Measurements from ENCODE around the gene HCFC1.
"Not testable (repeated sequence)": the region's sequence is repeated elsewhere in the genome, so short reads cannot be mapped to it uniquely, and the experiment has no call there.

Gene HCFC1

DNA sequence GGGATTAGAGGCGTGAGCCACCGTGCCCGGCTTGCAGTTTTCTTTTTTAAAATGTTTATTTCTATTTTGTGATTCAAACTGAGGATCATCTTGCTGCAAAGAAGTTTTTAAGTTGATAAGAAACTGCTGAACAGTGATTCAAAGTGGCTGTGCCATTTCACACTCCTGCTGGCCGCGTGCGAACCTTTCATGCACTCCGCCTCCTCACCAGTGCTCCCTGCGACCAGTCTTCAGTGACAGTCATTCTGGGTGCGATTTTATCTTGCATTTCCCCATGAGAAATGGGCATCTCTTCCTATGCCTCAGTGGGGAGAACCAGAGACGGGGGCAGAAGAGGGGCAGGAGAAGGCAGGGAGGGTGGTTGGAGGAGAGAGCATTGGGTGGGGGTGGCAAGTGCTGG, 22.4 kb upstream of the HCFC1 start:
- DNase-seq (ENCODE audit: insufficient read length, low spot score): no peak
- no peak for FAIRE-seq
- no peak for TF ChIP-seq POLR2A (IDR thresholded peaks at IDR 0.05; ENCODE audit: low read depth, low read length)

DNA sequence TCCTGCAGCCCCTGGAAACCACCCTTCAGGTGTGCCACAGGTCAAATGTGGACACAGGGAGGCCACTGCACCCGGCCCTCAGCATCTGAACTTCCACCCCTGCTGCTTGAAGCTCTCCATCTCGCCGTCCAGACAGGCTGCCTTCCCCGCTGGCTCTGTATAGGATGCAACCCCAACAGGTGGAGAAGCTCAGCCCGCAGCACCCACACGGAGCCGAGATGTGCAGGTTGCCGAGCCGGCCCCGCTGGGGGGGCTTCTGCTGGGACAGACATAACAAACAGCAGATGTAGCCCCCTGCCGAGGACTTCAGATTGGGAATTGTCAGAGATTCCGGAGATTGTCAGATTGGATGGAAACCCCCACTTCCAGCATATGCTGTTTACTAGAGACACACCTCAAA, 21.5 kb upstream of the HCFC1 start:
- no peak for TF ChIP-seq POLR2A (IDR thresholded peaks at IDR 0.05; ENCODE audit: low read depth, low read length)
- FAIRE-seq (no peak), DNase-seq (ENCODE audit: insufficient read length, low spot score) (no peak)

DNA sequence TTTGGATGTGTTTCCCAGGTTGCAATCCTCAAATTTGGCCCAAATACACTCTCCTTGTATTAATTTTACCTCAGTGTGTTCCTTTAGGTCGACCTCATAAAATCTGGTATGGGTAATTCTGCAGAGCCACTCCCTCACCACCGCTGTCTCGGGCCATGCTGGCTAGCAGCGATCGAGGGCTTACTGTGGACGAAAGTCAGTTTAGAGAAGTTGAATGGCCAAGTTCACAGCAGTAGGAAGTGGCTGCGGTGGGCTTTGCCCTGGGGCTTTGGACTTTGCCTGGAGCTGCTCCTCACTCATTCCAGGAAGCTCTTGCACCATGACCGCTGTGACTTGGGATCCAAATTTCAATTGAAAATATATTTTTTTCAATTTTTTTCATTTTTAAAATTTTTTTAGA, 20.6 kb upstream of the HCFC1 start:
- DNase-seq (ENCODE audit: insufficient read length, low spot score) (no peak), FAIRE-seq (no peak)
- no peak for TF ChIP-seq POLR2A (IDR thresholded peaks at IDR 0.05; ENCODE audit: low read depth, low read length)

GRCh38 chrX:153991013-153991580, 19.5 kb upstream of the HCFC1 start:
- TF ChIP-seq POLR2A (IDR thresholded peaks at IDR 0.05; ENCODE audit: low read depth, low read length): no peak
- FAIRE-seq: no peak
- DNase-seq (ENCODE audit: insufficient read length, low spot score): no peak

DNA sequence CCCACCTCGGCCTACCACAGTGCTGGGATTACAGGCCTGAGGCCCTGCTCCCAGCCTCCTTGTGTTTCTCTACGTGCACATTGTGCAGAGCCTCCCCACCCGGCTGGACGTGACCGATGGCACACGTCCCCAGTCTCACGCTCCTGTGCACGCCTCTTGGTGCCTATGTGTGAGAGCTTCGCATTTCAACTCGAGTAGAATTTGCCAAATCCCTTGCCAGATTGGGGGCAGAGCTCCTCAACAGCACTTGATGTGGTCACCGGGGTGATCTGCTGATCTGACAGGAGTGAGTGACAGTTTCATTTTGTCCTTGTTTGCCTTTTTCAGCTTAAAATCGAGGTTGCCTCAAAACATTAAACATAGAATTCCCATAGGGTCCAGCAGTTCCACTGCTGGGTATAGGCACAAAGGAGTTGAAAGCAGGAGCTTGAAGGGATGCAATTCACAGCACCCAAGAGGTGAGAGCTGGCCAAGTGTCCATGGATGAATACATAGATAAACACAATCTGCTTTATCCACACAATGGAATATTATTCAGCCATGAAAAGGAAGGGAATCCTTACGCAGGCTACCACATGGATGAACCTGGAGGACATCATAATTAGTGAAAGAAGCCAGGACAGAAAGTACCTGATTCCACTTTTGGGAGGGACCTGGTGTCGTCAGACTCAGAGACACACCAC, 18.5 kb upstream of the HCFC1 start:
- FAIRE-seq (no peak), DNase-seq (ENCODE audit: insufficient read length, low spot score) (no peak)
- no peak for TF ChIP-seq POLR2A (IDR thresholded peaks at IDR 0.05; ENCODE audit: low read depth, low read length)

GRCh38 chrX:153988493-153988892, 16.9 kb upstream of the HCFC1 start:
- FAIRE-seq (no peak), DNase-seq (ENCODE audit: insufficient read length, low spot score) (no peak)
- no peak for TF ChIP-seq POLR2A (IDR thresholded peaks at IDR 0.05; ENCODE audit: low read depth, low read length)

DNA sequence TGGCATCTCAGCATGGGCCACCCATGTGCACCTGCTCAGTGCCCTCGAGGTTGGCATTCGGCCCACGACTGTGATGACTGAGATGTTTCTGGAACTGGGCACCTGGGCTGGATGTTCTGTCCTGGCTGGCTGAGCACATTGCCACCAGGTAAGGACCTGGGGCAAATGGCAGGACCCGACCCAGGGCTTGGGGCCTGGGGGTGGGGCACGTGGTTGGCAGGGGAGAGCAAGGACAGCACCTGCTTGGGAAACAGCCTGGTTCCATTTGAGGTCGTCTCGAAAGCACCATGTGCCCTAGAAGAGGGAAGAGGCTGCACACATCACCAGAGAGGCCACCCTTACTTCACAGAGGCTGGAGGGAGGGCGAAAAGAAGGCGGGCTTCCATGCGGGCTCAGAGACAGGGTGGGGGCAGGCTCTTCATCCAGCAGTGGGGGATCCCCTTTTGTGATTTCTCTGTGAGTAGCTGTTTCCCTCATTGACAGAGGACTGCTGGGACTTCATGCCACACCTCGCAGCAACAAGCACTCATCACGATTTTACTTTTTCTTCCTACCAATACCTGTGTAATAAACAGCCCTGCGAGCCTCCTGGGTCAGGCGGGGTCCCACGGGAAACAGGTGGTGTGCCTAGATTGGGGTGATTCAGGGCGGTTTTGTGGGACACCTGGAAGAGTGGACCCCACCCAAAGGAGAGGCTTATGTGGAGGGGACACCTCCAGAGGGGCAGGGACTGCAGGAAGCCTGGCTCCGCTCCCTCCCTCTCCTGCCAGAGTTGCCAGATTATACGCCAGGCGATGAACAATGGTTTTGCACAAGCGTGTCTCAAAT, 12.9 kb upstream of the HCFC1 start:
- FAIRE-seq: no peak

GRCh38 chrX:153983321-153983801, 11.7 kb upstream of the HCFC1 start:
- DNase-seq (ENCODE audit: insufficient read length, low spot score): no peak
- TF ChIP-seq POLR2A (IDR thresholded peaks at IDR 0.05; ENCODE audit: low read depth, low read length): no peak
- no peak for FAIRE-seq

More for the DNA sequence above, 12.9 kb upstream of the HCFC1 start:
- no peak for TF ChIP-seq POLR2A (IDR thresholded peaks at IDR 0.05; ENCODE audit: low read depth, low read length)
- DNase-seq (ENCODE audit: insufficient read length, low spot score): no peak

- TF ChIP-seq POLR2A (IDR thresholded peaks at IDR 0.05; ENCODE audit: low read depth, low read length): no peak
- DNase-seq (ENCODE audit: insufficient read length, low spot score): no peak
- FAIRE-seq: no peak
Observed at GRCh38 chrX:153981771-153982533, 10.3 kb upstream of the HCFC1 start.

- TF ChIP-seq POLR2A (IDR thresholded peaks at IDR 0.05; ENCODE audit: low read depth, low read length): no peak
- FAIRE-seq (no peak), DNase-seq (ENCODE audit: insufficient read length, low spot score) (no peak)
Observed at GRCh38 chrX:153981231-153981630, 9.6 kb upstream of the HCFC1 start.

DNA sequence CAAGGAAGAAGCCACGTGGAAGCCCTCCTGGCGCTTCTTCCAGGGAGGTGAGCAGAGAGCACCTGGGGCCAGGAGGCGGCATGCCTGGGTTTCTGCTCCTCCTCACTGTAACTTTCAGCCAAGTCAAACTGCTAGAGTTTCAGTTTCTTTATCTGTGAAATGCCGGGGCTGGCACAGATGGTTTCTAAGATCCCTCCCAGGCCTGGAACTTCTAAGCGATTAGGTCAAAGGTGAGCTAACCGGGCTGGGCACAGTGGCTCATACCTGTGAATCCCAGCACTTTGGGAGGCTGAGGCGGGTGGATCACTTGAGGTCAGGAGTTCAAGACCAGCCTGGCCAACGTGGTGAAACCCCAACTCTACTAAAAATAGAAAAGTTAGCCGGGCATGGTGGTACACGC, 8.8 kb upstream of the HCFC1 start:
- FAIRE-seq; DNase-seq (ENCODE audit: insufficient read length, low spot score): not testable (repeated sequence)

DNA sequence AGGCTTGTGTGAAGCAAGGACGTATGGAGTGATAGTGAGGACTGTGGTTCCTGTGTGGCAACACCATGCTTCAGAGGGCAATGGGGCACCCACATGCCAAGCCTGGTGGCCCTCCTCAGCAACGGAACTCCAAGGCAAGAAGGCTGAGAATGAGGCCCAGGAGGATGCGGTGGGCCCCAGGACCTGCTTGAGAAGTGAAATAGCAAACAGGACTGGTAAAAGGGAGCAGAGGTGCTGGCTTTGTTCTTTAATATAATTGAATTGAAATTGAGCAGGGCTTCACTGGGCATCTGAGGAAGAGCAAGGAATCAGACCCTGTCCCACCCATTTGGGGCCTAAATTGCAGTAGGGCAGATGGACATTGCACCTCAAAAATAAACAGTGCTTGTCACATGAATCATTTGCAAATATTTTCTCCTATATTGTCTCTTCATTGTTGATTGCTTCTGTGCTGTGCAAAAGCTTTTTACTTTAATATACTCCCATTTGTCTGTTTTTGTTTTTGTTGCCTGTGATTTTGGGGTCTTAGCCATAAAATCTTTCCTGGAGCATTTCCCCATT, 3.2 kb upstream of the HCFC1 start:
- FAIRE-seq (no peak), DNase-seq (ENCODE audit: insufficient read length, low spot score) (no peak)
- TF ChIP-seq POLR2A (IDR thresholded peaks at IDR 0.05; ENCODE audit: low read depth, low read length): no peak

DNA sequence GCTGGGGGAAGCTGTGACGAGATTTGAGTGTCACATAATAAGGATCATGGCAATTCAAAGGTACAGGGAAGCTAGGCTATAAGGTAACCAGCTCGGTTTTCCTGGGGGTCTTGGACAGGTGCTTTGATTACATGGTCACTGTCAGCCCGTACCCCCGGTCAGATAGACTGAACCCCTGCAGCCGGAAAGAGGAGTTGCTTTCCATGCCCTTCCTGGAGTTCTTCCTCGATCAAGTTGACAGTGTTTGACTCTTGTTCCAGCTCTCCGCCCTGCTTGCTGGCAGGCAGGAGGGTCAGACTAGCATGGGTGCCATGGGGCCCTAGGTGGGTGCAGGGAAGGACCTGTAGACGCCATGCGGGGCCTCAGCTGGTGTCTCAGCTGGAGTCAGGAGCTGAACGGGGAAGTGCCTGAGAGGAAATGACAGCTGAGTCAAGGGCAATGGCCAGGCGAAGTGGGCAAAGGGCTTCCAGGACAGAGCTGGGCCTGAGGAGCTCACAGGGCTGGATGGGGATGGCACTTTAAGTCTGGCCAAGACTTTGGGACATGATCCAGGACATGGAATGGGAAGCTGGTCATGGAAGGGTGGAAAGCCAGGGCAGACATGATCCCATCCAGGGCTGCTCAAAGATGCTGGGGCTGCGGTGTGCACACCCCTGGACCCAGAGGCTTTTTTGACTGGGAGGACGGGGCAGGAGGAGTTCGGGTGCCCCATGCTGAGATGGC, 2.5 kb upstream of the HCFC1 start:
- no peak for DNase-seq (ENCODE audit: insufficient read length, low spot score)
- FAIRE-seq: no peak
- TF ChIP-seq POLR2A (IDR thresholded peaks at IDR 0.05; ENCODE audit: low read depth, low read length): no peak
